Lower leg skin (tissue), 3 donors: ENCODE data around the gene SRPRB.

Experiments used
- POLR2A ChIP-seq, 2 donors: fragments of 450-650 bp; IDR thresholded peaks; one replicate each; pipeline ENCODE4 v1.6.1; 2016 to 2017; ENCODE audit warnings: antibody characterized with exemption in 2 of 2, mild to moderate bottlenecking in 1 of 2, moderate library complexity in 1 of 2
- TF ChIP-seq, protein P1 (sequence below), 3 donors: fragments of 450-650 bp; IDR thresholded peaks; one replicate each; pipeline ENCODE4 v1.5.1; 2016; ENCODE audit warnings: antibody characterized with exemption in 3 of 3, mild to moderate bottlenecking in 3 of 3, moderate library complexity in 2 of 3

DNA sequence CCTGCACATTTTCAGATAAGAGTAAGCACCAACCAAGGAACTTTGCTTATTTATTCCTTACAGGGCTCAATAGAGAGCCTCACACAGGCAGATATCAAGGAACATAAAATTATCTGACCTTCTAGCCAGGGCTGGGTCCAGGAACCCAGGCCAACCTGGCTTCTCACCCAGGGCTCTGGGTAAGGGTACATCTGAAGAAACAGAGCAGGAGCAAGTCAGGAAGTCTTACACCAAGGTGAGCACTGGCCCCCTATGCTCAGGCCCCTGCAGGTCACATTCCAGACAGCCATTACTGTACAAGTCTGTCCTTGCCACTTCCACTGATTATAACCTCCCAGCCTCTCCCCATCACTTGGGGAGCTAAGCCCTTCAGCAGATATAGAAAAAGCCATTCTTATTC is 40.4 kb upstream of the SRPRB start:
- TF ChIP-seq POLR2A (IDR thresholded peaks at IDR 0.05), result no peak
- TF ChIP-seq, protein P1, sequence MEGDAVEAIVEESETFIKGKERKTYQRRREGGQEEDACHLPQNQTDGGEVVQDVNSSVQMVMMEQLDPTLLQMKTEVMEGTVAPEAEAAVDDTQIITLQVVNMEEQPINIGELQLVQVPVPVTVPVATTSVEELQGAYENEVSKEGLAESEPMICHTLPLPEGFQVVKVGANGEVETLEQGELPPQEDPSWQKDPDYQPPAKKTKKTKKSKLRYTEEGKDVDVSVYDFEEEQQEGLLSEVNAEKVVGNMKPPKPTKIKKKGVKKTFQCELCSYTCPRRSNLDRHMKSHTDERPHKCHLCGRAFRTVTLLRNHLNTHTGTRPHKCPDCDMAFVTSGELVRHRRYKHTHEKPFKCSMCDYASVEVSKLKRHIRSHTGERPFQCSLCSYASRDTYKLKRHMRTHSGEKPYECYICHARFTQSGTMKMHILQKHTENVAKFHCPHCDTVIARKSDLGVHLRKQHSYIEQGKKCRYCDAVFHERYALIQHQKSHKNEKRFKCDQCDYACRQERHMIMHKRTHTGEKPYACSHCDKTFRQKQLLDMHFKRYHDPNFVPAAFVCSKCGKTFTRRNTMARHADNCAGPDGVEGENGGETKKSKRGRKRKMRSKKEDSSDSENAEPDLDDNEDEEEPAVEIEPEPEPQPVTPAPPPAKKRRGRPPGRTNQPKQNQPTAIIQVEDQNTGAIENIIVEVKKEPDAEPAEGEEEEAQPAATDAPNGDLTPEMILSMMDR (IDR thresholded peaks at IDR 0.05), result no peak
